ENCODE measurements around the gene ZBTB7C. TPM values are rescaled to one million over a fixed set of nuclear protein-coding genes. Genes with fewer than 3 reads are reported as not detected.

Gene ZBTB7C
- total and polyA plus RNA-seq, 2 of the 4 experiments (the other 2 are of a cell fraction): not detected

DNA sequence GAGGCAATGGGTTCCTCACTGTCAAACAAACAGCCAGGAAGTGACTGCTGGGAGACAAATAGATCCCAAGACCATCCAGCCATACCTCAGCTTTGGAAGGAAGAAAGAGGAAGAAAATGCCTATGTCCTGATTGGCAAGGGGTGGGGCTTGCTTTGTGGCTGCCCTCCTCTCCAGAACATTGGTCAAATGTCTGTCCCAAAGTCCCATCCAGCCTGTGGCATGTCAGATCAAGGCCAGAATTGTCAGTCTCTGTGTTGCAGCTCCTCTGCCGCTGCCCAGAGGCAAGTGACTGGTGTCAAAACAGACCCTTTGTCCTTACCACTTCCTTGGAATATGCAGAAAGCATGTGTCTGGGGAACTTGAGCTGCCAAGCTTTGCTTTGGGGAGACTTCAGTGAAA is 415.8 kb downstream of the ZBTB7C start:
- intact Hi-C loops (cut with micrococcal nuclease) (no loop called here), in situ Hi-C loops (cut with MboI; ENCODE audit: low sequenced_read_pairs) (no loop called here)
- H2BK20ac ChIP-seq (ENCODE audit: low read depth, low read length): no peak overlapping the region

More for the DNA sequence above, 415.8 kb downstream of the ZBTB7C start:
- Histone ChIP-seq H3K9me1 (ENCODE audit: insufficient read depth, low read length) (no peaks in the 10 kb centered on the region), H3K36me3 (ENCODE audit: control insufficient read depth, insufficient read depth, low read length) (no peaks in the 10 kb centered on the region), H4K8ac (ENCODE audit: low read depth in 2 of 2, low read length in 2 of 2) (no peak overlapping the region), H3K4me2 (ENCODE audit: low read depth, low read length) (no peak overlapping the region), H3K27ac (ENCODE audit: insufficient read depth, low read length) (no peak overlapping the region), H2BK15ac (ENCODE audit: low read depth, low read length) (no peak overlapping the region), H2BK120ac (ENCODE audit: low read depth, low read length) (no peak overlapping the region), H3K27me3 (ENCODE audit: control insufficient read depth, insufficient read depth, low read length) (peaks cover 10% of the 10 kb centered on the region), H3K79me1 (ENCODE audit: low read depth in 1 of 2, low read length in 2 of 2) (no peaks in the 10 kb centered on the region), H4K20me1 (ENCODE audit: insufficient read depth, low read length) (no peaks in the 10 kb centered on the region), H2AK9ac (replicated peaks; ENCODE audit: low read depth, low read length, poor library complexity) (no peak overlapping the region), H3K18ac (ENCODE audit: low read depth, low read length) (no peak overlapping the region), H3K9ac (ENCODE audit: low read depth, low read length) (no peak overlapping the region), H2BK5ac (ENCODE audit: low read depth, low read length, poor library complexity, severe bottlenecking) (no peak overlapping the region), H3K4me1 (ENCODE audit: control insufficient read depth, insufficient read depth, low read length) (no peaks in the 10 kb centered on the region), H3K4ac (ENCODE audit: low read depth, low read length) (no peak overlapping the region), H2AFZ (replicated peaks; ENCODE audit: low read length, poor library complexity) (no peak overlapping the region), H3K23ac (ENCODE audit: low read depth, low read length) (no peak overlapping the region), H4K5ac (ENCODE audit: low read depth, low read length) (no peak overlapping the region), H4K91ac (ENCODE audit: insufficient read depth, low read depth, low read length) (no peak overlapping the region), H3K4me3 (ENCODE audit: insufficient read depth, low read depth, low read length) (no peak overlapping the region), H3K56ac (ENCODE audit: extremely low read depth, insufficient read depth, low read length) (no peak overlapping the region), H3K9me3 (ENCODE audit: control insufficient read depth, insufficient read depth, low read length) (peaks cover 6% of the 10 kb centered on the region), H2AK5ac (ENCODE audit: low read depth, low read length) (no peak overlapping the region), H3K14ac (replicated peaks; ENCODE audit: low read depth, low read length) (no peak overlapping the region)
- ChIA-PET CTCF (no interaction called here), POLR2A (ENCODE audit: unreplicated experiment) (no interaction called here)
- ATAC-seq (ENCODE audit: low read depth) (no peak), DNase-seq (no peak)
- no CpG with 5 or more reads among the region's 1 CpG for WGBS, 2 experiments (ENCODE audit: extremely low coverage in 2 of 2, insufficient read length in 1 of 2)
- TF ChIP-seq MAFK (IDR thresholded peaks at IDR 0.05; ENCODE audit: low read depth, low read length): no peak
- no peak for TF ChIP-seq RAD21 (IDR thresholded peaks at IDR 0.05; ENCODE audit: low read length)
- no peak for TF ChIP-seq BHLHE40 (IDR thresholded peaks at IDR 0.05; ENCODE audit: low read depth, low read length)
- TF ChIP-seq, protein P1, sequence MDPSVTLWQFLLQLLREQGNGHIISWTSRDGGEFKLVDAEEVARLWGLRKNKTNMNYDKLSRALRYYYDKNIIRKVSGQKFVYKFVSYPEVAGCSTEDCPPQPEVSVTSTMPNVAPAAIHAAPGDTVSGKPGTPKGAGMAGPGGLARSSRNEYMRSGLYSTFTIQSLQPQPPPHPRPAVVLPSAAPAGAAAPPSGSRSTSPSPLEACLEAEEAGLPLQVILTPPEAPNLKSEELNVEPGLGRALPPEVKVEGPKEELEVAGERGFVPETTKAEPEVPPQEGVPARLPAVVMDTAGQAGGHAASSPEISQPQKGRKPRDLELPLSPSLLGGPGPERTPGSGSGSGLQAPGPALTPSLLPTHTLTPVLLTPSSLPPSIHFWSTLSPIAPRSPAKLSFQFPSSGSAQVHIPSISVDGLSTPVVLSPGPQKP (IDR thresholded peaks at IDR 0.05; ENCODE audit: borderline replicate concordance, low read depth, low read length): no peak
- no peak for TF ChIP-seq RFX5 (IDR thresholded peaks at IDR 0.05; ENCODE audit: low read depth, low read length)
- TF ChIP-seq SMC3 (IDR thresholded peaks at IDR 0.05; ENCODE audit: low read depth, low read length): no peak
- TF ChIP-seq CEBPB (IDR thresholded peaks at IDR 0.05; ENCODE audit: low read depth, low read length): no peak
- TF ChIP-seq MAZ (IDR thresholded peaks at IDR 0.05; ENCODE audit: borderline replicate concordance, low read depth, low read length): no peak
- no peak for TF ChIP-seq RCOR1 (IDR thresholded peaks at IDR 0.05; ENCODE audit: insufficient replicate concordance, low read length)
- TF ChIP-seq, protein P2, sequence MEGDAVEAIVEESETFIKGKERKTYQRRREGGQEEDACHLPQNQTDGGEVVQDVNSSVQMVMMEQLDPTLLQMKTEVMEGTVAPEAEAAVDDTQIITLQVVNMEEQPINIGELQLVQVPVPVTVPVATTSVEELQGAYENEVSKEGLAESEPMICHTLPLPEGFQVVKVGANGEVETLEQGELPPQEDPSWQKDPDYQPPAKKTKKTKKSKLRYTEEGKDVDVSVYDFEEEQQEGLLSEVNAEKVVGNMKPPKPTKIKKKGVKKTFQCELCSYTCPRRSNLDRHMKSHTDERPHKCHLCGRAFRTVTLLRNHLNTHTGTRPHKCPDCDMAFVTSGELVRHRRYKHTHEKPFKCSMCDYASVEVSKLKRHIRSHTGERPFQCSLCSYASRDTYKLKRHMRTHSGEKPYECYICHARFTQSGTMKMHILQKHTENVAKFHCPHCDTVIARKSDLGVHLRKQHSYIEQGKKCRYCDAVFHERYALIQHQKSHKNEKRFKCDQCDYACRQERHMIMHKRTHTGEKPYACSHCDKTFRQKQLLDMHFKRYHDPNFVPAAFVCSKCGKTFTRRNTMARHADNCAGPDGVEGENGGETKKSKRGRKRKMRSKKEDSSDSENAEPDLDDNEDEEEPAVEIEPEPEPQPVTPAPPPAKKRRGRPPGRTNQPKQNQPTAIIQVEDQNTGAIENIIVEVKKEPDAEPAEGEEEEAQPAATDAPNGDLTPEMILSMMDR (conservative IDR thresholded peaks at IDR 0.05; ENCODE audit: low read depth, low read length): no peak
- no peak for TF ChIP-seq FOS (IDR thresholded peaks at IDR 0.05; ENCODE audit: low read depth, low read length)
- TF ChIP-seq, protein P3, sequence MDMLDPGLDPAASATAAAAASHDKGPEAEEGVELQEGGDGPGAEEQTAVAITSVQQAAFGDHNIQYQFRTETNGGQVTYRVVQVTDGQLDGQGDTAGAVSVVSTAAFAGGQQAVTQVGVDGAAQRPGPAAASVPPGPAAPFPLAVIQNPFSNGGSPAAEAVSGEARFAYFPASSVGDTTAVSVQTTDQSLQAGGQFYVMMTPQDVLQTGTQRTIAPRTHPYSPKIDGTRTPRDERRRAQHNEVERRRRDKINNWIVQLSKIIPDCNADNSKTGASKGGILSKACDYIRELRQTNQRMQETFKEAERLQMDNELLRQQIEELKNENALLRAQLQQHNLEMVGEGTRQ (IDR thresholded peaks at IDR 0.05; ENCODE audit: low read depth, low read length): no peak
- dilution Hi-C loops (cut with HindIII; ENCODE audit: low sequenced_read_pairs, unreplicated experiment): no loop called here
- no TSS peak for BruUV-seq (replicated peaks)
